ENCODE measurements around the gene VMO1.
A peak's percentile ranks its signal among the peaks of the same experiment; 100 is the strongest.
"Not testable (repeated sequence)": the region's sequence is repeated elsewhere in the genome, so short reads cannot be mapped to it uniquely, and the experiment has no call there.

The VMO1 gene

GRCh38 chr17:4786106-4786511 lies at the start of gene VMO1:
Gene VMO1, minus strand, starts transcription at chr17:4786364. Its CDS starts 12 bp downstream, at chr17:4786352.
- Histone ChIP-seq H3K36me3 (ENCODE audit: control insufficient read depth, insufficient read depth, low read length) (no peaks in the 10 kb centered on the region), H3K27ac (ENCODE audit: low read depth, low read length) (no peak within 1 kb of the TSS), H3K27me3 (ENCODE audit: control insufficient read depth, insufficient read depth, low read length) (peaks cover 90% of the 10 kb centered on the region), H3K9me3 (ENCODE audit: control insufficient read depth, insufficient read depth, low read length) (no peaks in the 10 kb centered on the region), H3K4me1 (ENCODE audit: control insufficient read depth, insufficient read depth, low read length) (peaks cover 22% of the 10 kb centered on the region), H3K9ac (ENCODE audit: low read depth, low read length) (no peak within 1 kb of the TSS), H3K4me3 (ENCODE audit: low read depth, low read length) (peak within 1 kb of the TSS; percentile 7; the same call in 1 of the 2 replicates)

GRCh38 chr17:4834681-4835020 lies 48.5 kb upstream of the VMO1 start:
- peak overlapping the region; percentile 11; the same call in 1 of the 2 replicates for H3K9ac ChIP-seq (ENCODE audit: low read depth, low read length)
- H3K27ac ChIP-seq (ENCODE audit: low read depth, low read length), result peak overlapping the region; percentile 76
- no peaks in the 10 kb centered on the region for H3K9me3 ChIP-seq (ENCODE audit: control insufficient read depth, insufficient read depth, low read length)
- no peaks in the 10 kb centered on the region for H3K27me3 ChIP-seq (ENCODE audit: control insufficient read depth, insufficient read depth, low read length)
- peaks cover 7% of the 10 kb centered on the region for H3K4me1 ChIP-seq (ENCODE audit: control insufficient read depth, insufficient read depth, low read length)
- peaks cover 12% of the 10 kb centered on the region for H3K36me3 ChIP-seq (ENCODE audit: control insufficient read depth, insufficient read depth, low read length)
- peak overlapping the region; percentile 75 for H3K4me3 ChIP-seq (ENCODE audit: low read depth, low read length)

GRCh38 chr17:4833941-4834680 lies 47.9 kb upstream of the VMO1 start:
- Histone ChIP-seq H3K27ac (ENCODE audit: low read depth, low read length) (peak overlapping the region; percentile 76), H3K9me3 (ENCODE audit: control insufficient read depth, insufficient read depth, low read length) (no peaks in the 10 kb centered on the region), H3K36me3 (ENCODE audit: control insufficient read depth, insufficient read depth, low read length) (peaks cover 12% of the 10 kb centered on the region), H3K4me1 (ENCODE audit: control insufficient read depth, insufficient read depth, low read length) (peaks cover 7% of the 10 kb centered on the region), H3K9ac (ENCODE audit: low read depth, low read length) (peak overlapping the region; percentile 11; the same call in 1 of the 2 replicates), H3K4me3 (ENCODE audit: low read depth, low read length) (peak overlapping the region; percentile 75), H3K27me3 (ENCODE audit: control insufficient read depth, insufficient read depth, low read length) (no peaks in the 10 kb centered on the region)

GRCh38 chr17:4833178-4833940 lies 47.2 kb upstream of the VMO1 start, which contains the start of gene MINK1:
Gene MINK1, plus strand, starts transcription at chr17:4833340. Its CDS starts 244 bp downstream, at chr17:4833584.
- Histone ChIP-seq H3K4me1 (ENCODE audit: control insufficient read depth, insufficient read depth, low read length) (peaks cover 7% of the 10 kb centered on the region), H3K36me3 (ENCODE audit: control insufficient read depth, insufficient read depth, low read length) (peaks cover 8% of the 10 kb centered on the region)

GRCh38 chr17:4832829-4833177 lies 46.6 kb upstream of the VMO1 start:
- H3K27ac ChIP-seq (ENCODE audit: low read depth, low read length), result peak overlapping the region; percentile 76
- H3K27me3 ChIP-seq (ENCODE audit: control insufficient read depth, insufficient read depth, low read length); H3K9ac ChIP-seq (ENCODE audit: low read depth, low read length): not testable (repeated sequence)

More at GRCh38 chr17:4833178-4833940, 47.2 kb upstream of the VMO1 start, which contains the start of gene MINK1:
- Histone ChIP-seq H3K4me3 (ENCODE audit: low read depth, low read length) (peak within 1 kb of the TSS; percentile 75), H3K27ac (ENCODE audit: low read depth, low read length) (peak within 1 kb of the TSS; percentile 76), H3K9ac (ENCODE audit: low read depth, low read length) (peak within 1 kb of the TSS; percentile 30), H3K9me3 (ENCODE audit: control insufficient read depth, insufficient read depth, low read length) (no peaks in the 10 kb centered on the region), H3K27me3 (ENCODE audit: control insufficient read depth, insufficient read depth, low read length) (no peaks in the 10 kb centered on the region)

GRCh38 chr17:4827399-4827798 lies 41.2 kb upstream of the VMO1 start:
- H3K4me3 ChIP-seq (ENCODE audit: low read depth, low read length), result no peak overlapping the region
- H3K27ac ChIP-seq (ENCODE audit: low read depth, low read length), result no peak overlapping the region
- H3K9me3 ChIP-seq (ENCODE audit: control insufficient read depth, insufficient read depth, low read length), result no peaks in the 10 kb centered on the region
- H3K36me3 ChIP-seq (ENCODE audit: control insufficient read depth, insufficient read depth, low read length), result peaks cover 13% of the 10 kb centered on the region
- H3K9ac ChIP-seq (ENCODE audit: low read depth, low read length), result no peak overlapping the region
- no peaks in the 10 kb centered on the region for H3K4me1 ChIP-seq (ENCODE audit: control insufficient read depth, insufficient read depth, low read length)
- H3K27me3 ChIP-seq (ENCODE audit: control insufficient read depth, insufficient read depth, low read length), result no peaks in the 10 kb centered on the region

More at GRCh38 chr17:4832829-4833177, 46.6 kb upstream of the VMO1 start:
- not testable (repeated sequence) for H3K9me3 ChIP-seq (ENCODE audit: control insufficient read depth, insufficient read depth, low read length); H3K36me3 ChIP-seq (ENCODE audit: control insufficient read depth, insufficient read depth, low read length); H3K4me1 ChIP-seq (ENCODE audit: control insufficient read depth, insufficient read depth, low read length)
- peak overlapping the region; percentile 75 for H3K4me3 ChIP-seq (ENCODE audit: low read depth, low read length)

- Histone ChIP-seq H3K4me3 (ENCODE audit: low read depth, low read length) (no peak overlapping the region), H3K36me3 (ENCODE audit: control insufficient read depth, insufficient read depth, low read length) (peaks cover 32% of the 10 kb centered on the region), H3K9me3 (ENCODE audit: control insufficient read depth, insufficient read depth, low read length) (no peaks in the 10 kb centered on the region), H3K9ac (ENCODE audit: low read depth, low read length) (no peak overlapping the region), H3K27ac (ENCODE audit: low read depth, low read length) (no peak overlapping the region), H3K4me1 (ENCODE audit: control insufficient read depth, insufficient read depth, low read length) (no peaks in the 10 kb centered on the region), H3K27me3 (ENCODE audit: control insufficient read depth, insufficient read depth, low read length) (no peaks in the 10 kb centered on the region)
These were observed 37.4 kb upstream of the VMO1 start for GRCh38 chr17:4823373-4824089.

- H3K36me3 ChIP-seq (ENCODE audit: control insufficient read depth, insufficient read depth, low read length), result peaks cover 38% of the 10 kb centered on the region
- H3K4me3 ChIP-seq (ENCODE audit: low read depth, low read length), result no peak overlapping the region
- no peak overlapping the region for H3K27ac ChIP-seq (ENCODE audit: low read depth, low read length)
- no peaks in the 10 kb centered on the region for H3K4me1 ChIP-seq (ENCODE audit: control insufficient read depth, insufficient read depth, low read length)
- H3K9ac ChIP-seq (ENCODE audit: low read depth, low read length), result no peak overlapping the region
- no peaks in the 10 kb centered on the region for H3K27me3 ChIP-seq (ENCODE audit: control insufficient read depth, insufficient read depth, low read length)
- H3K9me3 ChIP-seq (ENCODE audit: control insufficient read depth, insufficient read depth, low read length), result no peaks in the 10 kb centered on the region
These were observed 36.7 kb upstream of the VMO1 start for GRCh38 chr17:4822835-4823234.

- Histone ChIP-seq H3K27me3 (ENCODE audit: control insufficient read depth, insufficient read depth, low read length) (no peaks in the 10 kb centered on the region), H3K9me3 (ENCODE audit: control insufficient read depth, insufficient read depth, low read length) (no peaks in the 10 kb centered on the region), H3K9ac (ENCODE audit: low read depth, low read length) (no peak overlapping the region), H3K36me3 (ENCODE audit: control insufficient read depth, insufficient read depth, low read length) (peaks cover 66% of the 10 kb centered on the region), H3K4me1 (ENCODE audit: control insufficient read depth, insufficient read depth, low read length) (no peaks in the 10 kb centered on the region), H3K4me3 (ENCODE audit: low read depth, low read length) (no peak overlapping the region), H3K27ac (ENCODE audit: low read depth, low read length) (no peak overlapping the region)
These were observed 32.1 kb upstream of the VMO1 start for GRCh38 chr17:4818276-4818675.

- Histone ChIP-seq H3K9ac (ENCODE audit: low read depth, low read length) (no peak overlapping the region), H3K27ac (ENCODE audit: low read depth, low read length) (no peak overlapping the region), H3K27me3 (ENCODE audit: control insufficient read depth, insufficient read depth, low read length) (no peaks in the 10 kb centered on the region), H3K9me3 (ENCODE audit: control insufficient read depth, insufficient read depth, low read length) (no peaks in the 10 kb centered on the region), H3K36me3 (ENCODE audit: control insufficient read depth, insufficient read depth, low read length) (peaks cover 55% of the 10 kb centered on the region), H3K4me1 (ENCODE audit: control insufficient read depth, insufficient read depth, low read length) (no peaks in the 10 kb centered on the region), H3K4me3 (ENCODE audit: low read depth, low read length) (no peak overlapping the region)
These were observed 30.7 kb upstream of the VMO1 start for GRCh38 chr17:4816826-4817225.
